PC-9 (cell line): ENCODE results near the gene SKI. TPM values are rescaled to one million over a fixed set of nuclear protein-coding genes. Genes with fewer than 3 reads are reported as not detected.
"Not testable (repeated sequence)": the region's sequence is repeated elsewhere in the genome, so short reads cannot be mapped to it uniquely, and the experiment has no call there.

Experiments used
- BruUV-seq: library from RNA; stranded (reverse); fragments of 400-500 nt; replicated peaks from 2 replicates; lab custom pipeline; 2021; lab: Mats Ljungman, UMichigan
- CTCF ChIA-PET: fragments of 300-600 bp; sonication (Branson Sonifier 250); formaldehyde crosslinking; loops from one replicate; lab custom pipeline; 2022; ENCODE audit warnings: antibody characterized with exemption; lab: Charles Lee
- POLR2A ChIA-PET: fragments of 300-600 bp; sonication (Branson Sonifier 250); formaldehyde crosslinking; loops from one replicate; lab custom pipeline; 2022; ENCODE audit warnings: antibody characterized with exemption; ENCODE audit not compliant: unreplicated experiment; lab: Charles Lee
- DNase-seq, 2 experiments: peaks; one replicate each; pipeline versions ENCODE4 v3.0.0 to v3.0.0-alpha.2; 2015 to 2022; ENCODE audit warnings: mixed read lengths in 1 of 2
- H2AFZ ChIP-seq: fragments of 200-600 bp; sonication (generic); 2 replicates; pipeline ENCODE4 v1.8.1; 2017; ENCODE audit warnings: antibody characterized with exemption
- H3F3A ChIP-seq: fragments of 200-600 bp; sonication (generic); 2 replicates; pipeline ENCODE4 v1.8.1; 2017; ENCODE audit warnings: antibody characterized with exemption, mild to moderate bottlenecking, low read depth; ENCODE audit not compliant: insufficient read depth
- H3K27ac ChIP-seq: fragments of 200-600 bp; sonication (generic); 2 replicates; pipeline ENCODE4 v1.6.1; 2016; ENCODE audit warnings: mixed run types
- H3K27me3 ChIP-seq: fragments of 200-600 bp; sonication (generic); 2 replicates; pipeline ENCODE4 v1.6.1; 2016; ENCODE audit warnings: low read depth, mixed run types; ENCODE audit not compliant: insufficient read depth
- H3K36me3 ChIP-seq: fragments of 200-600 bp; sonication (generic); 2 replicates; pipeline ENCODE4 v1.6.1; 2016; ENCODE audit warnings: low read depth, mixed run types
- H3K4me1 ChIP-seq: fragments of 200-600 bp; sonication (generic); replicated peaks from 2 replicates; pipeline ENCODE4 v1.6.1; 2016; ENCODE audit warnings: mixed run types; ENCODE audit not compliant: insufficient read depth
- H3K4me2 ChIP-seq: fragments of 200-600 bp; sonication (generic); 2 replicates; pipeline ENCODE4 v1.6.1; 2017; ENCODE audit warnings: mixed run types
- H3K4me3 ChIP-seq: fragments of 200-600 bp; sonication (generic); 2 replicates; pipeline ENCODE4 v1.6.1; 2016; ENCODE audit warnings: mixed run types
- H3K79me2 ChIP-seq: fragments of 200-600 bp; sonication (generic); 2 replicates; pipeline ENCODE4 v1.6.1; 2017; ENCODE audit warnings: low read depth, mixed run types
- H3K9me2 ChIP-seq: fragments of 200-600 bp; sonication (generic); 2 replicates; pipeline ENCODE4 v1.8.1; 2017; ENCODE audit warnings: mild to moderate bottlenecking; ENCODE audit not compliant: insufficient read depth
- H3K9me3 ChIP-seq: fragments of 200-600 bp; sonication (generic); 2 replicates; pipeline ENCODE4 v1.8.1; 2016; ENCODE audit warnings: low read depth; ENCODE audit not compliant: insufficient read depth
- H4K20me1 ChIP-seq: fragments of 200-600 bp; sonication (generic); 2 replicates; pipeline ENCODE4 v1.8.1; 2017; ENCODE audit not compliant: insufficient read depth
- CTCF ChIP-seq: fragments of 200-600 bp; sonication (generic); conservative IDR thresholded peaks from 2 replicates; pipeline ENCODE4 v1.6.1; 2017; ENCODE audit warnings: mixed run types, antibody characterized with exemption, mild to moderate bottlenecking, moderate library complexity
- EZH2 ChIP-seq: fragments of 200-600 bp; sonication (generic); IDR thresholded peaks from 2 replicates; pipeline ENCODE4 v1.8.0; 2017; ENCODE audit warnings: antibody characterized with exemption, low read depth
- intact Hi-C: fragments of 100-400 bp; cut with micrococcal nuclease; formaldehyde crosslinking; loops from one replicate; pipeline ENCODE4 v1.10.0; 2022; ENCODE audit not compliant: unreplicated experiment
- total RNA-seq: library from RNA; stranded (reverse); gene quantifications from 2 replicates; pipeline ENCODE4 v1.2.3, GENCODE V29; 2021

Gene SKI
- total RNA-seq, 1 experiment from 2014 or later: 36.2 TPM

- Histone ChIP-seq H4K20me1 (no peaks in the 10 kb centered on the region), H3F3A (no peaks in the 10 kb centered on the region), H3K4me1 (peaks cover 10% of the 10 kb centered on the region; the same call in 1 of the 2 replicates), H3K79me2 (no peaks in the 10 kb centered on the region), H3K4me3 (no peak overlapping the region), H3K27ac (no peak overlapping the region), H3K9me3 (no peaks in the 10 kb centered on the region), H3K9me2 (no peaks in the 10 kb centered on the region), H3K4me2 (no peak overlapping the region), H3K27me3 (peaks cover 9% of the 10 kb centered on the region), H2AFZ (no peak overlapping the region), H3K36me3 (no peaks in the 10 kb centered on the region)
- TF ChIP-seq EZH2: no peak
- TF ChIP-seq CTCF: no peak
- CTCF ChIA-PET: no interaction called here
- intact Hi-C loops: no loop called here
- no TSS peak for BruUV-seq
- POLR2A ChIA-PET: no interaction called here
- no peak for DNase-seq
Measured at GRCh38 chr1:2324553-2325366, 96.6 kb downstream of the SKI start.

- no peaks in the 10 kb centered on the region for H3K9me3 ChIP-seq
- no peak overlapping the region for H3K4me3 ChIP-seq
- no peak overlapping the region for H2AFZ ChIP-seq
- H3K4me2 ChIP-seq: no peak overlapping the region
- H3K36me3 ChIP-seq: no peaks in the 10 kb centered on the region
- H3K9me2 ChIP-seq: no peaks in the 10 kb centered on the region
- H3K27me3 ChIP-seq: peaks cover 9% of the 10 kb centered on the region
- intact Hi-C loops: no loop called here
- no peak overlapping the region for H3K27ac ChIP-seq
- H3K4me1 ChIP-seq: peaks cover 10% of the 10 kb centered on the region; the same call in 1 of the 2 replicates
- BruUV-seq: no TSS peak
- no peaks in the 10 kb centered on the region; the same call in 1 of the 2 replicates for H4K20me1 ChIP-seq
- no peaks in the 10 kb centered on the region for H3F3A ChIP-seq
- H3K79me2 ChIP-seq: no peaks in the 10 kb centered on the region
- DNase-seq: no peak
- ChIA-PET POLR2A (no interaction called here), CTCF (no interaction called here)
- TF ChIP-seq CTCF: no peak
- TF ChIP-seq EZH2: no peak
Measured at GRCh38 chr1:2326524-2326923, 98.4 kb downstream of the SKI start.

DNA sequence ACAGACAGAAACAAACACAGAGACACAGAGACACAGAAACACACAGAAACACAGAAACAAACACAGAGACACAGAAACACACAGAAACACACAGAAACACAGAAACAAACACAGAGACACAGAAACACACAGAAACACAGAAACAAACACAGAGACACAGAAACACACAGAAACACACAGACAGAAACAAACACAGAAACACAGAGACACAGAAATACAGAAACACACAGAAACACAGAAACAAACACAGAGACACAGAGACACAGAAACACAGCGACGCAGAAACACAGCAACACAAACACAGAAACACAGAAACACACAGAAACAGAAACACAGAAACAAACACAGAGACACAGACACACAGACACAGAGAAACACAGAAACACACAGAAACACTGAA lies 99.0 kb downstream of the SKI start:
- H3F3A ChIP-seq, POLR2A ChIA-PET, intact Hi-C loops: not testable (repeated sequence)

More for the DNA sequence above, 99.0 kb downstream of the SKI start:
- CTCF ChIA-PET, H2AFZ ChIP-seq, H3K9me3 ChIP-seq, H3K4me3 ChIP-seq, H4K20me1 ChIP-seq, BruUV-seq, H3K4me1 ChIP-seq, H3K27ac ChIP-seq, DNase-seq, H3K4me2 ChIP-seq, H3K9me2 ChIP-seq, H3K79me2 ChIP-seq, H3K36me3 ChIP-seq: not testable (repeated sequence)
- H3K27me3 ChIP-seq: peaks cover 12% of the 10 kb centered on the region
